Osteocyte (in vitro differentiated cells): ENCODE measurements around the gene CYFIP2. TPM values are rescaled to one million over a fixed set of nuclear protein-coding genes. Genes with fewer than 3 reads are reported as not detected.

Experiments
- DNase-seq: peaks from one replicate; pipeline ENCODE4 v3.0.0; 2021; ENCODE audit warnings: mixed read lengths; ENCODE audit not compliant: unreplicated experiment; ENCODE audit errors: extremely low spot score
- H3K27ac Mint-ChIP-seq: one replicate; pipeline ENCODE4 v1.8.0; 2021; ENCODE audit warnings: mild to moderate bottlenecking, mixed read lengths; ENCODE audit not compliant: unreplicated experiment
- H3K27me3 Mint-ChIP-seq: one replicate; pipeline ENCODE4 v1.8.0; 2021; ENCODE audit warnings: mixed read lengths; ENCODE audit not compliant: unreplicated experiment
- H3K36me3 Mint-ChIP-seq: one replicate; pipeline ENCODE4 v1.8.0; 2021; ENCODE audit warnings: mixed read lengths; ENCODE audit not compliant: unreplicated experiment
- H3K4me1 Mint-ChIP-seq: one replicate; pipeline ENCODE4 v1.8.0; 2021; ENCODE audit warnings: mixed read lengths; ENCODE audit not compliant: unreplicated experiment
- H3K4me3 Mint-ChIP-seq: one replicate; pipeline ENCODE4 v1.8.0; 2021; ENCODE audit warnings: mild to moderate bottlenecking, moderate library complexity, mixed read lengths; ENCODE audit not compliant: unreplicated experiment
- H3K9me3 Mint-ChIP-seq: one replicate; pipeline ENCODE4 v1.8.0; 2021; ENCODE audit warnings: mixed read lengths; ENCODE audit not compliant: unreplicated experiment
- total RNA-seq: library from RNA; stranded (reverse); gene quantifications from 2 replicates; pipeline ENCODE4 v1.2.1, GENCODE V29; 2021
- TF ChIP-seq, protein P1 (sequence below): fragments of 200-600 bp; sonication (generic); IDR thresholded peaks from 2 replicates; pipeline ENCODE4 v1.5.0; 2021; ENCODE audit warnings: antibody characterized with exemption, mild to moderate bottlenecking, moderate library complexity

CYFIP2 gene
- total RNA-seq, 1 donor from 2014 or later = 26.4 TPM

DNA sequence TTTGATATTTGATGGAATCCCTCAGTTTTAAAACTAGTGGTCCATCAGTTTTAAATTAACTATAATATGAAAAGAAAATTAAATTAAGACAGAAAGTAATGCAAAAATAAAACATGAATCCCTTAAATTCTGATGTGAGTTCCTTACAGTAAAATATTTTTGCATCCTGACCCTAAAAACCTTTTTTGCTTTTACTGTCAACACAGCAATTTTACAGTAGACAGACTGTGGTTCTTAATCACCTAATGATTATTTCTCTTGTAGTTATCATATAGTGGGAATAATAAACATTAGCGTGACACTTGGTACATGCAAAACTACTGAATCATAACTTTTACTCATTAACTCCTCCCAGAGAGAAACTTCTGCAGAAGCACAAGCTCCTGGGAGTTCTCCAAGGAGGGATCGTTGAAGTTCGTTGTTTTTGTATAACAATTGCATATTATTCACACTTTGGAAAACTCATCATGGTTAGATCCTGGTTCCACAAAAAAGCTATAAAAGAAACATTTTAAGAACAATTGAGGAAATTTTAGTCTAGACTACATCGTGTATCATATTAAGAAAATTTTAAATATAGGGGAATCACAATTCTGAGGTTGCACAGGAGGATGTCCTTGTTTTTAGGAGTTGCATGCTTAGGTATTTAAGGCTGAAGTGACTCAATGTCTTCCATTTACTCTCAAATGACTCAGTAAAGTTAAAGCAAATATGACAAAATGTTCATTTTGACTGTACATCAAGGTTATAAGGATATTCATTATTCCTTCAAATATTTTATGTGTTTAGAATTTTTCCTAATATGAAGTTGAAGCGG is 105.9 kb downstream of the CYFIP2 start:
- Mint-ChIP-seq H3K27ac (peak overlapping the region; percentile 97), H3K4me1 (peaks cover 74% of the 10 kb centered on the region), H3K27me3 (no peaks in the 10 kb centered on the region), H3K36me3 (peaks cover 8% of the 10 kb centered on the region), H3K9me3 (no peaks in the 10 kb centered on the region), H3K4me3 (no peak overlapping the region)
- no peak for DNase-seq
- TF ChIP-seq, protein P1, sequence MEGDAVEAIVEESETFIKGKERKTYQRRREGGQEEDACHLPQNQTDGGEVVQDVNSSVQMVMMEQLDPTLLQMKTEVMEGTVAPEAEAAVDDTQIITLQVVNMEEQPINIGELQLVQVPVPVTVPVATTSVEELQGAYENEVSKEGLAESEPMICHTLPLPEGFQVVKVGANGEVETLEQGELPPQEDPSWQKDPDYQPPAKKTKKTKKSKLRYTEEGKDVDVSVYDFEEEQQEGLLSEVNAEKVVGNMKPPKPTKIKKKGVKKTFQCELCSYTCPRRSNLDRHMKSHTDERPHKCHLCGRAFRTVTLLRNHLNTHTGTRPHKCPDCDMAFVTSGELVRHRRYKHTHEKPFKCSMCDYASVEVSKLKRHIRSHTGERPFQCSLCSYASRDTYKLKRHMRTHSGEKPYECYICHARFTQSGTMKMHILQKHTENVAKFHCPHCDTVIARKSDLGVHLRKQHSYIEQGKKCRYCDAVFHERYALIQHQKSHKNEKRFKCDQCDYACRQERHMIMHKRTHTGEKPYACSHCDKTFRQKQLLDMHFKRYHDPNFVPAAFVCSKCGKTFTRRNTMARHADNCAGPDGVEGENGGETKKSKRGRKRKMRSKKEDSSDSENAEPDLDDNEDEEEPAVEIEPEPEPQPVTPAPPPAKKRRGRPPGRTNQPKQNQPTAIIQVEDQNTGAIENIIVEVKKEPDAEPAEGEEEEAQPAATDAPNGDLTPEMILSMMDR = no peak

DNA sequence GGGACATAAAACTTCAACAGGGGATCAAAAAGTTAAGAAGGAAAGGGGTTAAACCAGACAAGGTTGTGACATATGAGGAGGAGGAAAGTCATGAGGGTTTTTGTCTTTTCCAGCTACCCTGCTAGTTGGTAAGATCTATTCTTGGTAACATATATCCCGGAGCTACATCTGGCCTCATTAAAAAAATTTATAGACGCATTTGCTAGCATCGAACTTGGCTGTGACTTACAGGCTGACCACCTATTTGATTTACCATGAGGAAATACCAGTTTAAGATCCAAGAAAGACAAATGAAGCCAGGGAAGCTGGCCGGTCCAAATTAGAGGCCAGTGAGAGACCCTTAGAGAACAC is 106.5 kb downstream of the CYFIP2 start:
- H3K27me3 Mint-ChIP-seq = no peaks in the 10 kb centered on the region
- DNase-seq = no peak
- TF ChIP-seq, protein P1 = no peak
- peaks cover 14% of the 10 kb centered on the region for H3K36me3 Mint-ChIP-seq
- no peak overlapping the region for H3K4me3 Mint-ChIP-seq
- H3K9me3 Mint-ChIP-seq = no peaks in the 10 kb centered on the region
- H3K4me1 Mint-ChIP-seq = peaks cover 68% of the 10 kb centered on the region
- peak overlapping the region; percentile 97 for H3K27ac Mint-ChIP-seq

DNA sequence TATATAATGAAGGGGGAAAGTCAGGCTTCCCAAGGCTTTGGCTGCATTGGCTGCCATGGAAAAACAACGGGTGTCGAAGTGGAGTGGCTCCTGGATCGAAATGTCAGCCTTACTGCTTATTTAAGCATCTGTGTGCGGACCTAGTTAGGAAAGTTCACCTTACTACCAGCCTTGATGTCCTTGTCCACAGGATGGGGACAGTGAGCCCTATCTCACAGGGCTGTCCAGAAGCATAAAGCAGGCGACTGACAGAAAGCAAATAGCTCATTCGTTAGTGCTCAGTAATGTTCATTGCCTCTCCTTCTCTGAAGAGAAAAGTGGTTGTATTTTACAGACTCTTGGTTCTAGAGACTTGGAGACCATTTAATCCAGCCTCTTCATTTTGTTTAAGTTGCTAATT is 112.6 kb downstream of the CYFIP2 start:
- Mint-ChIP-seq H3K9me3 (no peaks in the 10 kb centered on the region), H3K4me3 (no peak overlapping the region), H3K27ac (no peak overlapping the region), H3K36me3 (peaks cover 19% of the 10 kb centered on the region), H3K27me3 (no peaks in the 10 kb centered on the region), H3K4me1 (peaks cover 40% of the 10 kb centered on the region)
- DNase-seq = peak; percentile 30
- TF ChIP-seq, protein P1 = no peak

DNA sequence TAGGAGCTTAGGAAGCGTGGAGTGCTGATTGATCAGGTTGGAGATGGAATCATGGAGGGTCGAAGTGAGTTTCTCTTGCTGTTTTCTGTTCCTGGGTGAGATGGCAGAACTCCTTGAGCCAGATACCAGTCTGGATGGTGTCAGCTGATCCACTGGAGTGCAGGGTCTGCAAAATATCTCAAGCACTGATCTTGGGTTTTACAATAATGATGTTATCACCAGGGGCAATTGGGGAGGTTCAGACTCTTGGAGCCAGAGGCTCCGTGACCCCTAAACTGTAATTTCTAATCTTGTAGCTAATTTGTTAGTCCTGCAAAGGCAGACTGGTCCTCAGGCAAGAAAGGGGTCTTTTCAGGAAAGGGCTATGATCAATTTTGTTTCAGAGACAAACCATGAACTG is 114.1 kb downstream of the CYFIP2 start:
- Mint-ChIP-seq H3K9me3 (no peaks in the 10 kb centered on the region), H3K4me3 (no peak overlapping the region), H3K36me3 (peaks cover 19% of the 10 kb centered on the region), H3K27me3 (no peaks in the 10 kb centered on the region), H3K27ac (no peak overlapping the region), H3K4me1 (peaks cover 47% of the 10 kb centered on the region)
- peak; percentile 32 for DNase-seq
- TF ChIP-seq, protein P1 = no peak

DNA sequence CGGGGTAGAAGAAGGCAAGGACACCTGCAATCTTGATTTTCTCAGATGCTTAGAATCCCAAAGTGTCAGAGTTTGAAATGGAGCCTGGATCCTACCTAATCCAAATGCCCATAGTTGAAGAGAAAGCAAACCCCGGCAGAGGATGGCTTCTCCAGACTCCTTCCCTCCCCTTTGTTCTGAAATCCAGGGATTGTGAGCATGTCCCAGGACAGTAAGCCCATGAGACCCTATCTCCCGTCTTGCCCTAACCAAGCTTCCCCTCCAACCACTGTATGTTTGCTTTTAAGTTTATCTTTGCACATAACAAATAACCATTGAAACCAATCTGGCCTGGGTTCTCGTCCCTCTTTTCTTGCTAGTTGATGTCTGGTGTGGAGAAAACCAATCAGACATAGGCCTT is 115.8 kb downstream of the CYFIP2 start:
- H3K4me3 Mint-ChIP-seq = no peak overlapping the region
- no peaks in the 10 kb centered on the region for H3K27me3 Mint-ChIP-seq
- peaks cover 11% of the 10 kb centered on the region for H3K36me3 Mint-ChIP-seq
- TF ChIP-seq, protein P1 = no peak
- H3K4me1 Mint-ChIP-seq = peaks cover 61% of the 10 kb centered on the region
- peak overlapping the region; percentile 58 for H3K27ac Mint-ChIP-seq
- peak; percentile 65 for DNase-seq
- H3K9me3 Mint-ChIP-seq = no peaks in the 10 kb centered on the region
